Measurements from ENCODE around the gene HEPACAM2.
A peak's percentile ranks its signal among the peaks of the same experiment; 100 is the strongest.

HEPACAM2 gene

DNA sequence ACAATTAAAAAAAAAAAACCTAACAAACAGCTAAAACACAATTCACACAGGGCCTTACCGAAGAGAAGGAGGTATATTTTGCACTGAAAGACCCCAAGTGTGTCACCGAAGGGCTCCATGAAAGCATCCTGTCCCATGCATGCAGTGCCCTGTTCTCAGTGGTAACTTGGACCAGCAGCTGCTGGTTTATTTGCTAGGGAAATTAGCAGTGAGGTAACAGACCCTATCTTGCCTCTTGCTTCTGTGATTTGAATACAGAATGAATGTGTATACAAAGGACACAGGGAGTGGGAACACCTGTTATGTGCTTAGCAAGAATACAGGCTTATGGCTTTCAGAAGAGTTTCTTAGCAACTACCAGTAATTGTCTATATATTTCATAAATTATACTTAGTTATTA lies at the start of gene HEPACAM2:
Gene HEPACAM2 (minus strand): TSS at position 160 of the 400 bp plus-strand sequence.
- TF ChIP-seq GATA1 (IDR thresholded peaks at IDR 0.05; ENCODE audit: low read depth, low read length): no peak
- no peak for TF ChIP-seq POLR2A (IDR thresholded peaks at IDR 0.05; ENCODE audit: low read length)
- no peak for DNase-seq

DNA sequence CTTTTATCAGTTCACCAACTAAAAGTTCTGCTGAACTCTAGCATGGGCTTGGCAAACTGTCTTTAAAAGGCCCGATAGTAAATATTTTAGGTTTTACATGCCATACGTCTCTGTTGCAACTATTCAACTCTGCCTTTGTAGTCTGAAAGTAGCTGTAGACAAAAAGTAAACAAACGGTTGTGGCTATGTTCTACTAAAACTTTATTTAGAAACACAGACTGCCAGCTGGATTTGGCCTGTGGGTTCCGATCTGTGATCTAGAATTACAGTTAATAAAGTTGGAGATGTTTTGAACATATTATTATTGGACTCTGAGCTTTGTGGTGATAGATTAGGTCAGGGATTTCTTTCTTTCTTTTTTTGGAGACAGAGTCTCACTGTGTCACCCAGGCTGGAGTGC lies 39.0 kb upstream of the HEPACAM2 start:
- no peak for DNase-seq
- no peak for TF ChIP-seq POLR2A (IDR thresholded peaks at IDR 0.05; ENCODE audit: low read length)
- no peak for TF ChIP-seq GATA1 (IDR thresholded peaks at IDR 0.05; ENCODE audit: low read depth, low read length)

GRCh38 chr7:93262535-93262934 lies 36.3 kb upstream of the HEPACAM2 start:
- DNase-seq: peak; percentile 56 to 72
- no peak for TF ChIP-seq POLR2A (IDR thresholded peaks at IDR 0.05; ENCODE audit: low read length)
- TF ChIP-seq GATA1 (IDR thresholded peaks at IDR 0.05; ENCODE audit: low read depth, low read length): no peak

DNA sequence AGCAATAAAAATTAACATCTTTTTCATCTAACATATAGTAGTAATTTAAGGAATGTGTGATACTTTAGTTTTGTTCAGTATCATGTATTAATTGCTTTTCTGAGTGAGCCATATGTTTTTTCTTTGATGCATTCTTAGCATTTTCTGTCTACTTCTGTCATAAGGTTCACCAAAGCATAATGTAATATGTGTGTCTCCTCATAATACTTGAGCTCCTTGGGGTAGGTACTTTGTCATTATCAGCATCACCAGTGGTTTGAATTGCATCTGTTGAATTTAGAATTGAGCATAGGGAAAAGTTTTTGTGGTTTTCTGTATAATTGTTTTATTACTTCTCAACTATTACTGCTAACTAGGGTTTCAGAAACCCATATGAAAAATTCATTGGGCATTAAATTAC lies 32.4 kb upstream of the HEPACAM2 start:
- TF ChIP-seq GATA1 (IDR thresholded peaks at IDR 0.05; ENCODE audit: low read depth, low read length) (no peak), POLR2A (IDR thresholded peaks at IDR 0.05; ENCODE audit: low read length) (no peak)
- DNase-seq: no peak

- DNase-seq: no peak
- TF ChIP-seq GATA1 (IDR thresholded peaks at IDR 0.05; ENCODE audit: low read depth, low read length) (no peak), POLR2A (IDR thresholded peaks at IDR 0.05; ENCODE audit: low read length) (no peak)
Measured at GRCh38 chr7:93249491-93250148, 23.4 kb upstream of the HEPACAM2 start.

DNA sequence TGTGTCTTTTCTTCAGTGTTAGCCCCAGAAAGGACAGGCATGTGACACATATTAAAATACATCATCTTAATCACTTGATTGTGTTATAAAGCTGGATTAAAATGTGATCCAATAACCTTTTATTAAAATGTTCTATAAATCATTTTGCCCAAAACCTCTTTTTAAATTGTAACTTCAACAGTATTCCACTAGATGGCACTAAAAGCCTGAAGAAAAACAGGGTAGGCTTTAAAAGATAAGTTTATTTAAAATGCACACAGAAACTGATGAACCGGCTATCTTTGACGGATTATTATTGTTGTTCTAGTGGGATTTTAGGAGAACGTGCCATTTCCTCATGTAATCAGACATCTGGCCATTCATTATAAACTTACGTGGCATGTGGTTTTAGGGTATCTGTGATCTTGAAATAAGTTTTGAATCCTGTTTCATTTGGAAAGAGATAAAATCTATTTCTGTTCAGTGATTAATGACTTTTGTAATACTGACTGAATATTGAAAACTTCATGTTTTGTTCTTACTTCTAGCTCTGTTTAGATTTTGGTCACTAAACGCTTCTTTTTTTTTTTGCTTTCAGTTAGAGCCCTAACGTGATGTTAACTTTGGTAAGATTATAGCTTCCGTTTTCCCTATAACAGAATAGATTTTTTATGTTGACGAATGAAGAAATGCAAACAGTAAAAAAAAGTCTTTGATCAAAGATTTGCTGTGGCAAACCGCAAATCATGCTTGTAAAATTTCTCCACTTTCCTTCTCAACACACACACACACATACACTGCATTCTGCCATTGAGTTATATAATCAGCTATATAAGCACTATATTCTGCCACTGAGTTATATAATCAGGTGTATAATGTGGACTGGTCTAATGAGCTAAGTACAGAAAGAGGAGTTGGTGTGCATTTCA lies 19.5 kb upstream of the HEPACAM2 start:
- DNase-seq: peak; percentile 35 to 67

DNA sequence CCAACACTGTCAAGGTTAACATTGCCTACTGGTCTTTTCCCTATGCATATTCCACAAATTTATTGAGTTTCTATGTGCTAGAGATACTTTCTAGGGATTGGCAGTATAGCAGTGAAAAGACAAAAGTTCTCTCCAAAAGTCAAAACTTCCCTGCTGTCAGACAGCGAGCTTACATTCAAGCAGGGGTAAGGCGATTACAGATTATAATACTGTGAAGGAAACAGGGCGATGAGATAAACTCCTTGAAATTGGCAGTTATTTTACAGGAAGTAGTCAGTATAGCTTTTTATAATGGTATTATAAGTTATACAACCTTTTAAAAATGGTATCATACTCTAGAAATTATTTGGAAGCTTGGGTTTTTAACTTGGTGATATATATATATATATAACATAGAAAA lies 15.8 kb upstream of the HEPACAM2 start:
- peak; percentile 4 to 29 for DNase-seq
- TF ChIP-seq POLR2A (IDR thresholded peaks at IDR 0.05; ENCODE audit: low read length) (no peak), GATA1 (IDR thresholded peaks at IDR 0.05; ENCODE audit: low read depth, low read length) (no peak)

More for the DNA sequence above, 19.5 kb upstream of the HEPACAM2 start:
- TF ChIP-seq GATA1 (IDR thresholded peaks at IDR 0.05; ENCODE audit: low read depth, low read length): no peak
- no peak for TF ChIP-seq POLR2A (IDR thresholded peaks at IDR 0.05; ENCODE audit: low read length)

DNA sequence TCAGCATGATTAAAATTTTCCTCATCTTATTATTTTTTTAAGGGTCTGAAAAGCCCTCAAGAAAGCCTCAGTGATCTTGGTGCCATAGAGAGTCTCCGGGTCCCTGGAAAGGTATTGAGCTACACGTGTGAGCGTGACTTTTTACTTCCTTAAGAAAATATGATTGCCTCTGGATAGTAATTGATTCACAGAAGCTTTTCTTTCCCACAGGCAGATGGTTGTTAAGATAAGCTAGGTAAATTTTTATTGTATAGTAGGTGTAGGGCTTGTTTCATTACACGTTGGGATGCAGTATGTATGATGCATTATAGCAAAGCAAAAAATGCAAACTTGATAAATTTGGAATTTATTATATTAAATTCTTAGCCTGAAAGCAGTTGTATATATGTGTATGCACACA lies 13.6 kb upstream of the HEPACAM2 start:
- DNase-seq: no peak
- TF ChIP-seq POLR2A (IDR thresholded peaks at IDR 0.05; ENCODE audit: low read length): no peak
- TF ChIP-seq GATA1 (IDR thresholded peaks at IDR 0.05; ENCODE audit: low read depth, low read length): no peak

- TF ChIP-seq GATA1 (IDR thresholded peaks at IDR 0.05; ENCODE audit: low read depth, low read length): no peak
- no peak for TF ChIP-seq POLR2A (IDR thresholded peaks at IDR 0.05; ENCODE audit: low read length)
- DNase-seq: peak; percentile 5 to 17
Measured at GRCh38 chr7:93238748-93239147, 12.5 kb upstream of the HEPACAM2 start.

GRCh38 chr7:93238131-93238530 lies 11.9 kb upstream of the HEPACAM2 start:
- TF ChIP-seq POLR2A (IDR thresholded peaks at IDR 0.05; ENCODE audit: low read length) (no peak), GATA1 (IDR thresholded peaks at IDR 0.05; ENCODE audit: low read depth, low read length) (no peak)
- DNase-seq: no peak

GRCh38 chr7:93235541-93235940 lies 9.3 kb upstream of the HEPACAM2 start:
- no peak for TF ChIP-seq POLR2A (IDR thresholded peaks at IDR 0.05; ENCODE audit: low read length)
- no peak for TF ChIP-seq GATA1 (IDR thresholded peaks at IDR 0.05; ENCODE audit: low read depth, low read length)
- no peak for DNase-seq

DNA sequence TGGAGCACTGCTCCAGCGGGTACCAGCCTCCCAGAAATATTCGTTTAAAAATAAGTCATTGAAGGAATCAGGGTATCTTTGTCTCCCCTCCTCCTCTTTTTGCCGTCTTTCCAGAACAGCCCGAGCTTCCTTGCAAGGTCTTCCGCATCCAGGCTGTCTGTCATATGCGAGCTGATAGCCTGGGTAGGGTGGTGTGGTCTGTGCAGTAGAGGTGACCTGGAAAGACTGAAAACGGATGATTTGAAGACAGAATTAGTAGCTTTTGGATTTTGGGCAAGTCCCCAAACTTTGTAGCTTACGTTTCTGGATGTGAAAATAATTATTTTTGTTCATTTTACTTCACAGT lies 6.4 kb upstream of the HEPACAM2 start:
- TF ChIP-seq POLR2A (IDR thresholded peaks at IDR 0.05; ENCODE audit: low read length): no peak
- no peak for TF ChIP-seq GATA1 (IDR thresholded peaks at IDR 0.05; ENCODE audit: low read depth, low read length)
- DNase-seq: peak; percentile 47 to 65

DNA sequence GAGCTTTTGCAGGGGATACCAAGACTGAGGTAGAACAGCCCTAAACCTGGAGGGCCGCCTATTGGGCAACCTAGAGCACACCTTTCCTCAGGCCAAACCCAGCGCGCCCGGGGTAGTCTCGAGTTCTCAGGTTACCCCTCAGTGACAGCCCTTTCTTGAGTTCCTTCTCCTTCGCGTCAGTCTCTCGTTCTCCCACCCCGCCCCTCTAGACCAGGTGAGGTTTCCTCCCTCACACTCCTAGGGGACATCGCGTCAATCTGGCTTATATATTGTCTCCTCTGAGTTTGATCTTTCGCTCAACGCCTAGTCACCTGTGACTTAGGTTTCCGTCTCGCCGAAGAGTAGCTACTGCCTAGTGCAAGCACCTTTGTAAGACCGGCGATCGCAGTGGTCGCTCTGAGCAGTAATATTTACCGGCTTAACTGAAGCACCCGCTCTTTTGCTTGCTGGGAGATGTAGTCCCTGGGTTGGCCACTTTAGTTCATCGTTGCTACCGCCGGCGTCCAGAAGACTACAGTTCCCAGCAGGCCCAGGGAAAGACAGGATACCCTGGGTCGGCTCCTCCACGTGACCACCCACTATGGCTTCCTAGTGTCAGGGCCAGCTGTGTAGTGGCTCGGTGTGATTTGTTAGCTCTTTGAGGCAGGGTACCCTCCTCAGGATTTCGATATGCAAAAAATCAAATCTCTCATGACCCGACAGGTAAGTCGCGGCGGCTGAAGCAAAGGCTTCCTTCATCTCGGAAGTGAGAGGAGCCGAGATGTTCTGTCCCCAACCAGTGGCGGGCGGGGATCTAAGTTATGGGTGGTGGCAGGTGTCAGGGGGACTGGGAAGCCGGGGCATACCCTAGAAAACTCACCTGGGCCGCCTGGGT lies 5.8 kb upstream of the HEPACAM2 start, which contains the start of gene VPS50:
Gene VPS50 (plus strand): TSS at position 568 of the 874 bp plus-strand sequence. CDS start 102 bp downstream, at position 670.
- TF ChIP-seq POLR2A (IDR thresholded peaks at IDR 0.05; ENCODE audit: low read length): peak; percentile 88
- TF ChIP-seq GATA1 (IDR thresholded peaks at IDR 0.05; ENCODE audit: low read depth, low read length): no peak
- DNase-seq: peak; percentile 95 to 97

DNA sequence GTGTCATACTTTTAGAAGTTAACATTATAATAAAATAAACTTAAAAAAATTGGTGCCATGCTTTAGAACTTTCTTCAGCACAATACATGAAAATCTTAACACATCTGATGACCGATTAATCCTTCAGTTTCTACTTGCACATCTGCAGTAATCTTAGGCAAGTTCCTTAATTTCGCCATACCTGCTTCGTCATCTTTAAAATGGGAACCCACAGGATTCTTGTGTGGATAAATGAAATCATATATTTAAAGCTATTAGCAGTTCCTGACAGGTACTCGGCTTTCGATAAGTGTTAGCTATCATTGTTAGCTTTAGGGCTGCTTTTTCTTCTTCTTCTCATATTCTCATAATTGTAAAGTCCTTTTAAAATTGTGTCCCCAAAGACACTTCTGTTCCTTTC lies 5.0 kb upstream of the HEPACAM2 start:
- DNase-seq: peak; percentile 11 to 49
- TF ChIP-seq POLR2A (IDR thresholded peaks at IDR 0.05; ENCODE audit: low read length) (no peak), GATA1 (IDR thresholded peaks at IDR 0.05; ENCODE audit: low read depth, low read length) (no peak)
